ENCODE measurements around the gene CCDC88C.

Gene CCDC88C

DNA sequence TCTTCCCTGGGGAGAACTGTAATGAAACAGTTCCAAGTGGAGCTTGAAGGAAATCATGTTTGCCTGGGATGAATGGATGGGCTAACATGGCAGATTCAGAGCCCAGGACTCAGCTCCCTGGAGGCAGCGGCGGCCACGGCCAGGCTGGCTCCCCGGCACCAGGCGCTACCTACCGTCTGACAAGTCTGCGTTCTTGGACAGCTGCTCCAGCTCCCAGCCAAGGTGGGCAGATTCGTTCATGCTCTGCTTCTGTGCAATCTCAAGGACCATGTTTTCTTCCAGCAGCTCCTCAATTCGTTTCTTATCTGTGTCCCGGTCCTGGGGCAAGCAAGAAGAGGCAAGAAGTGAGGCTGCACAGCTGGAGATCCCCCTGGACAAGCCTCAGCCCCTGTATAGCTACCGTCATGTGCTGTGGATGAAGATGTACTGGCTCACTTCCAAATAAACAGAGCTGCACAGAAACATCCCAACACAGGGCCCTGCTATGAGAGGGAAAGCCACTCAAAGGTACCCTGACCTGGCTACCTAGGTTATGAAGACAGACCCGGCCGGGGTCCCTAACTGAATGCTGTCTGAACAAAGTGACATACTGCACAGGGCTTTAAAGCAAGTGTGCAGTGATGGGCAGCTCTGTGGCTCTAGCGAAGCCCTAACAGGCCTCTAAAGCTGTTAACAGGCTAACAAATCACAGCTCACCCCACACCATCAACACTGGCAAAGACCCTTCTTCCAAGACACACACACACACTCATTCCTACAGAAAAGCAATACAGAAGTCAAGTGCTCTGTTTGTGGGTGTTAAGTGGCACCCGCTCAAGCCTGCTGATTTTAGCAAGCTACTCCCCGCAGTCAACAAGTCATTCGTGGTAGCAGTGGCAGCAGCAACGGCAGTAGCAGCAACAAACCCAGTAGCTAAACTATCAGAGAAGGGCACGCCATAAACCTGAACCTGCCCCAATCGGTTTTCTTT, 92.7 kb downstream of the CCDC88C start:
- no peak for DNase-seq

DNA sequence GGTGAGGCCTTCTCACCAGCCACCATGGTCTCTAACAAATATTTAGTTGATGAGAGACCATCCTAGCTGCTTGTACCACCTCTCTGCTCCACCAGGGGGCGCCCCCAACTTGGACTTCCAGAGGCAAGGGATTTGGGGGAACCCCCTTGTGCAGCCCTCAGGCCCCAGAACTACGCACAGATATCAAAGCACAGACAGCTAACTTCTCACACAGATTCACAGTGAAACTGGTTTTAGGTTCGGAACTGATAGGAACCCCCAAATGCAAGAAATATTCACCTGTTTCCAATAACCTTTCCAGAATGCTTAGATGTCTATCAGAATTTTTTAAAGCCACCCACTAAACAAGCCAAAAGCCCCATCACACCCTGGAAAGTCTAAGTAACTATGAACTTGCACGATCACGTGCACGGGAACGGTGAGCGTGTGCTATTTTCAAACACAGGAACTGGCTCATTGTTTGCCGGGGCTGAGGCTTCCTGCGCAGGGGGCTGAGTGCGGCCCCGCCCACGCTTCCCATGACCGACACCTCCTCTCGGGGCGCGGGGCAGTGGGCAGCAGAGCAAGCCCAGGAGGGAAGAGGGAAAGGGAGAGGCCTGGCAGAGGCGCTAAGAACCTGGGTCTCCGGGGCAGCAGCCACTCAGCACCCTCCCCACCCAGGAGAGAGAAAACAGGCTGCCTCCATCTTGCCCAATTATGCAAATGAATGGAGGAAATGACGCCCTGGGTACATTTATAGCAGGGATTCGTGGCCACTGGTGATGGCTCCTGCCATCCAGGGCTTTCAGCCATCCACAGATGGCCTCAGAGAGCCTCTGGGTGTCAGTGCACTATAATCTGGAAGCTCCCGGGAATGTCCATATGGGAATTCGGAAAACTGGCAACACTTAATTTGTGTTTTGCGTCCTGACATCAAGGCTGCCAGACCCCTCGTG, 93.7 kb downstream of the CCDC88C start:
- DNase-seq, result peak; percentile 97 to 98

DNA sequence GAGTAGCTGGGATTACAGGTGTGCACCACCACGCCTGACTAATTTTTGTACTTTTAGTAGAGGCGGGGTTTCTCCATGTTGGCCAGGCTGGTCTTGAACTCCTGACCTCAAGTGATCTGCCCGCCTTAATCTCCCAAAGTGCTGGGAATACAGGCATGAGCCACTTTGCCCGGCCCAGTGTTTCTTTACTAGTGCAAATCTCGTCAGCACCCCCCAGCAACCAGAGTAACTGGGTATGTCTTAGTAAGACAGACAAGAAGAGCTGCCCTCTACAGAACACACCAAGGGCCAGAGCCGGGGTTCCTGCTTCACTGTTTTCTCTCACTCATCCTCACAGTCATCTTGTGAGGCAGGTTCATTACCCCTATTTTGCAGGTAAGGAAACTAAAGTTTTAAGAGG, 94.6 kb downstream of the CCDC88C start:
- no peak for DNase-seq

DNA sequence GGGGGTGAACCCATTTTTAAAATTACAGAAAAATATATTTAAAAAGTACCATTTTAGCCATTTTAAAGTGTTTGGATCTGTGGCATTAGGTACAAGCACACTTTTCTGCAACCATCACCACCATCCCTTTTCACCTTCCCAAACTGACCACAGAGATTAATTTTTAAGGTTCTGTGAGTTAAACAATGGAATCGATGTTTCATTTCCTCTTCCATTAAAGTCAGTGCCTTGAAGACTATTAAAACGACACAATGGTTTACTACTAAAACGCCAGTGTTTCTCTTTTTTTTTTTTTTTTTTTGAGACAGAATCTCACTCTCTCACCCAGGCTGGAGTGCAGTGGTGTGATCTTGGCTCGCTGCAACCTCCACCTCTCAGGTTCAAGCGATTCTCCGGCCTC, 95.0 kb downstream of the CCDC88C start:
- DNase-seq, result no peak

- no peak for DNase-seq
Measured at GRCh38 chr14:91321131-91321530, 96.5 kb downstream of the CCDC88C start.

DNA sequence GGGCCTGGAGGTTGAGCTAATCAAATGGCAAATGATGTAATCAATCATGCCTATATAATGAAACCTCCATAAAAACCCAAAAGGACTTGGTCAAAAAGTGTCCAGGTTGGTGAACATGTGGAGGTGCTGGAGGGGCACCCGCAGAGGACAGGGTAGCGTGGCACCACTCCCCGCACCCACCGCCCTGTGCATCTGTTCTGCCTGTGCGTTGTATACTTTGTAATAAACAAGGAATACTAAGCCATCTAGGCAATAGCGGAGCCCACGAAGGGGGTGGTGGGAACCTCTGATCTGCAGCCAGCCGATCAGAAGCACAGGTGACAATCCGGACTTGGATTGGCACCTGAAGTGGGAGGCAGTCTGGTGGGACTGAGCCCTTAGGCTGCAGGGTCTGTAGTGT, 97.4 kb downstream of the CCDC88C start:
- DNase-seq, result no peak

GRCh38 chr14:91318911-91319310, 98.7 kb downstream of the CCDC88C start:
- DNase-seq, result no peak

DNA sequence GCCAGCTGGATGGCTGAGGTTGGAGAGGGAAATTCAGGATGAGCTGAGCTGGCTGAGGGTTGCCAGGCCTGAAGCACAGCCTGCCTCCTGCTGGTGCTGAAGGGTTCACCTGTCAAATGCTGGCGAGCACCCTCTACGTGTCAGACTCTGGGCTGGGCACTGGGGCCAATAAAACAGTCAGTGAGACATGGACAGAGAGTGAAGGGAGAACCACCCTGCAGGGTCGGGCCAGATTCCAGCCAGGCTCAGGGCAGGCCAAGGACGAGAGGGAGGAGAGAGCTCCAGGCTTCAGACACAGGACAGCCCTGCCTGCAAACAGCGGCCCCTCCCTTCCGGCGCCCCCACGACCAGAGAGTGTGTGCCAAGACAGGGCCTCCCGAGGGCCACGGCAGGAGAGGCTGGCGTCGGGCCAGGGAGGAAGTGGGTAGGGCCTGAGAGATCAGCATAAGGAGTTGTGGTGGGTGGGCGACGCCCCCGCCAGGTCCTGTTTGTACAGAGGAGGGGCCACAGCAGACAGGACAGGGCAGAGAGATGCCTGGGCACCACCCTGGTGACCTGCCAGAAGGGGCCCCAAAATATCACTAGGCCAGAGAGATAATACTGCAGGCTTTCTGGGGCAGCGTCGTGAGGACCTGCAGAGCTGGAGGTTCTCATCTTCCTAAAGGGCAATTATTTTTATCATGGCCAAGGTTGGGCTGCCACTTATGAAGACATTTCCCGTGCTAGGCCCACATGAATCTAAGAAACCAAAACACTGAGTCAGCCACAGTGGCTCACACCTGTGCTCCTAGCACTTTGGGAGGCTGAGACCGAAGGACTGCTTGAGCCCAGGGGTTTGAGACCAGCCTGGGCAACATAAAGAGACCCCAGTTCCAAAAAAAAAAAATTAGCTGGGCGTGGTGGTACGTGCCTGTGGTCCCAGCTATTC, 100.0 kb downstream of the CCDC88C start:
- peak; percentile 74 to 86 for DNase-seq

DNA sequence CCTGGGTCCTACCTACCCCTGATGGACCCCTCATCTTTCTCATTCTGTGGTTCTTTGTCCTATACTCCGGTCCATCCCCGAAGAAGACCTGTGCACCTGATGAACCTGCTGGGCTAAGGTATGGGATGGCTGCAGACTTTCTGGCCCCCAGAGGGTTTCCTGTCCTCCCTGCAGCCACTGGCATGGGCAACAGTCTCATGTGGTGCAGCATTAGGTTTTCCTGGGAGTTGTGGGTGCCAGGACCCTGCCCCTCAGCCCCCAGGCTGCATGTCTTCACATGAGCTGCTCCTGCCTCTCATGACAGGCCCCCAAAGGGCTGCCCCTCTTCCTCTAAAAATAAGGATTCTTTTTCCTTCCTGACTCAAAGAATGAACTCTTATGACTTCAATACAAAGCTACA, 100.9 kb downstream of the CCDC88C start:
- no peak for DNase-seq

- DNase-seq, result peak; percentile 77 to 83
Measured at GRCh38 chr14:91315844-91316267, 101.8 kb downstream of the CCDC88C start.

GRCh38 chr14:91313852-91314251, 103.8 kb downstream of the CCDC88C start:
- no peak for DNase-seq

GRCh38 chr14:91313154-91313850, 104.3 kb downstream of the CCDC88C start:
- no peak for DNase-seq

GRCh38 chr14:91311284-91311662, 106.3 kb downstream of the CCDC88C start:
- peak; percentile 42 to 43 for DNase-seq

DNA sequence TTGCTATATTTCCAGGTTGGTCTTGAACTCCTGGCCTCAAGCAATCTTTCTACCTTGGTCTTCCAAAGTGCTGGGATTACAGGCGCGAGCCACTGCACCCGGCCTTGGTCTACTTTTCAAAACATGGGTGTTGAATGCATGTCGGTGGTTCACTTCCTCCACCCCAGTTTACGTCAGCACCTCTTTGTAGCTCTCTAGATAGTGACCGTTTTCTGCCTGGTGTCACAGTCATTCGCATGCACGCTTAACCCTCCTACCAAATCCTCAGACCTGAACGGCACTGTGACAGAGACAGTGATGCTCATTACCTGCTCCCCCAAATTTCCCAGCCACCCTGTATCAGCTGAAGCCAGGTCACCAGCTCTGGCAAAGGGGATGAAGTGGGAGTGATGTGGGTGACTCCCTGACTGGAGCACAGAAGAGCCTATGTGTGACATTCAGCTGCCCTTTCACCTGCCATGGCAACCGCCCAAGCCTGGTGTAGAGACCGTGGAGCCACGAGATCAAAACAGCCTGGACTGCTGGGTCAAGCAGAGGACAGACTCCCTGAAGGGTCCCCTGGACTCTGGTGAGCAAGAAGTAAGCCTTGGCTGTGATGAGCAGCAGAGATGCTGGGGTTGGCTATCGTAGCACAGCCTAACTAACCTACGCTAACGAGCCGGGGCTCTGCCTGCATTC, 106.9 kb downstream of the CCDC88C start:
- peak in 1 of 2 donors; percentile 37 for DNase-seq

DNA sequence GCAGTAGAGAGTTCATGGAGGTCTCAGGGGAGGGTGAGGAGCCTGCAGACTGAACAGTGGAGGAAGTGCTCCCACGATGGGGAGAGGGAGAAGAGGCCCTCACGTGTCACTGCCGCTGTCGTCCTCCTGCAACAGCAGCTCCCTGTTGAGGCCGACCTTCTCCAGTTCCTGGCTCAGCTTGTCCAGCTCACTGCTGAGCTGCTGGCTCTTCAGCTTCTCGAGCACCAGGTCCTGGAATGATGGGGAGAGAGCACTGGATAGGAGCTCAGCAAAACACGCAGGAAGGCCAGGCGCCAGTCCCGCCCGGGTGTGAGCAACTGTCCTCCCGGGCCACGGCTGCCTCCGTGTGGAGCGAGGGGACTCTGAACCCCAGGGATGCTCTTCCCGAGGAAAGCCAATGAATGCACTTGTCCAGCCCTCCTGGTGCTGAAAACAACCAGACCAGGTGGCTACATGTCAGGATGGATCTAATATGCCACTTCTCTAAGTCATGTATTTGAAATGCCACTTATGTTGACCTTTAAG, 107.8 kb downstream of the CCDC88C start:
- DNase-seq, result no peak

- no peak for DNase-seq
Measured at GRCh38 chr14:91308337-91308736, 109.3 kb downstream of the CCDC88C start.

DNA sequence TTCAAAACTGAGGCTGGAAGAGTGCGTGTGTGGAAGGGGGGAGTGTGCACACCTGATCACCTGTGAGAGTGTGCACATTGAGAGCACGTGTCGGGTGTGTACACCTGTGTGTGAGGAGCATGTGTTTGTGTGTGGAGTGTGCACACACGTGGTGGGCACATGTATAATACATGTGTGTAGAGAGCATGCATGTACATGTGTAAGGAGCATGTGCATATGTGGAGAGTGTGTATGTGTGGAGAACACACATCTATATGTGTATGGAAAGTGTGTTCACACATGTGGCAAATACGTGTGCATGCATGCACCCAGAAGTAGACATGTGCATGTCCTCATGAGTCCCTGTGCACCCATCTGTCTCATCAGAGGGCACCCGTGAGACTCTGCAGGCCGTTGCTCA, 110.0 kb downstream of the CCDC88C start:
- DNase-seq, result no peak

DNA sequence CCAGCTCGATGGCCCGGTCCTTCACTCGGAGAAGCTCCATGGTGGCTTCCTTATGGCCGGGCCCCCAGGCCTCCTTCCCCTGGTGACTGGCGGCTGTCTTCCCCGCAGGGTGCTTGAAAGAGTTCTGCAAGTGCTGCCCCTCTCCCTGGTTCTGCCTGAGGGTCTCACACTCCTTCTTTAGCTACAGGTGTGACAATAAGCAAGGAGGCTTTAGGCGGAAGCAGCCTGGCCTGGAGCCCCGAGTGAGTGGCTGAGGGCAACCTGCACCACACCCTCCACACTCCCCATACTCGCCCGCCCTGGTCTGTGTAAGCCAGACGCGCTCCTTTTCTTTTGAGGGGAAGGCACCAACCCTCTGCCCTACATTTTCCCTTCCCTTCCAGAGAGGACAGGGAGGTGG, 110.6 kb downstream of the CCDC88C start:
- no peak for DNase-seq

GRCh38 chr14:91306547-91306946, 111.1 kb downstream of the CCDC88C start:
- DNase-seq, result no peak

DNA sequence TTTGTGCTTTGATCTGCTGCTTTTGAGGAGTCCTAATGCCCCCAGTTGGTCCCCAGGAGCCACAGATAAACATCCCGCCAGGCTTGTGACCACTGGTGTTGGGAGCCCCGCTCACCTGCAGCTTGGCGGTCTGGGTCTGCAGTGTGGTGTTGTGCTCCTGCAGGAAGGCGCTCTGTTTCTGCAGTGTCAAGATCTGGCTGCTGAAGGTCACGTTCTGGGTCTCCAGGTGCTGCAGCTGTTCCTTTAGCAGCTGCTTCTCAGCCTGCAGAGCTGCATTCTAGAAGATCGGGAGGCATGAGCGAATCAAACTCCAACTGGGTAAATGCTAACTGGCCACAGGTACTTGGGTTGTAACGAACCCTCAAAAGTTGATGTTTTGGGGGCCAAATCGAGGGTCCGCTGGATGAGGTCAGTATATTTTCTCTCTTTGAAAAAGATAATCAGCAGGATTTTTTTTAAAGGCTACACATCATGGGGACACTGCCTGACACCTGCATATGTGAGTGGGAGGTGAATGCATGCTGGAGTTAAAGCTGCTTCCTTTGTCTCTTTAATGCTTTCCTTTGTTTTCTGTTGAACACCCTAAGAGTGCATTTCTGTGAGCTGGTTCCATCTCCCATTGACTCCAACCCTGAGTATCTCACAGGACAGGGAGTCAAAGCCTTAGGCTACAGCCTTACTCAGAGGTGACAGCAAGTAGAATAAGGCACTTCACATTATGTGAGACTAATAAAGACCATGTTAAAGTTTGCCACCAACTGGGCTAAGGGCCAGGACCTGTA, 111.8 kb downstream of the CCDC88C start:
- DNase-seq, result no peak
